GM18505 (cell line): Measurements from ENCODE around the gene IKBKG.
"Not testable (repeated sequence)": the region's sequence is repeated elsewhere in the genome, so short reads cannot be mapped to it uniquely, and the experiment has no call there.

Experiments
- ATAC-seq: cut with Tn5 transposase; IDR thresholded peaks from one replicate; pipeline ENCODE4 v1.9.1; 2021; ENCODE audit not compliant: unreplicated experiment
- POLR2A ChIP-seq: IDR thresholded peaks from 4 replicates; pipeline ENCODE4 v1.6.1; 2011; ENCODE audit warnings: borderline replicate concordance; ENCODE audit not compliant: insufficient read depth, insufficient read length; ENCODE audit errors: extremely low read depth

Gene IKBKG, protein sequence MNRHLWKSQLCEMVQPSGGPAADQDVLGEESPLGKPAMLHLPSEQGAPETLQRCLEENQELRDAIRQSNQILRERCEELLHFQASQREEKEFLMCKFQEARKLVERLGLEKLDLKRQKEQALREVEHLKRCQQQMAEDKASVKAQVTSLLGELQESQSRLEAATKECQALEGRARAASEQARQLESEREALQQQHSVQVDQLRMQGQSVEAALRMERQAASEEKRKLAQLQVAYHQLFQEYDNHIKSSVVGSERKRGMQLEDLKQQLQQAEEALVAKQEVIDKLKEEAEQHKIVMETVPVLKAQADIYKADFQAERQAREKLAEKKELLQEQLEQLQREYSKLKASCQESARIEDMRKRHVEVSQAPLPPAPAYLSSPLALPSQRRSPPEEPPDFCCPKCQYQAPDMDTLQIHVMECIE

DNA sequence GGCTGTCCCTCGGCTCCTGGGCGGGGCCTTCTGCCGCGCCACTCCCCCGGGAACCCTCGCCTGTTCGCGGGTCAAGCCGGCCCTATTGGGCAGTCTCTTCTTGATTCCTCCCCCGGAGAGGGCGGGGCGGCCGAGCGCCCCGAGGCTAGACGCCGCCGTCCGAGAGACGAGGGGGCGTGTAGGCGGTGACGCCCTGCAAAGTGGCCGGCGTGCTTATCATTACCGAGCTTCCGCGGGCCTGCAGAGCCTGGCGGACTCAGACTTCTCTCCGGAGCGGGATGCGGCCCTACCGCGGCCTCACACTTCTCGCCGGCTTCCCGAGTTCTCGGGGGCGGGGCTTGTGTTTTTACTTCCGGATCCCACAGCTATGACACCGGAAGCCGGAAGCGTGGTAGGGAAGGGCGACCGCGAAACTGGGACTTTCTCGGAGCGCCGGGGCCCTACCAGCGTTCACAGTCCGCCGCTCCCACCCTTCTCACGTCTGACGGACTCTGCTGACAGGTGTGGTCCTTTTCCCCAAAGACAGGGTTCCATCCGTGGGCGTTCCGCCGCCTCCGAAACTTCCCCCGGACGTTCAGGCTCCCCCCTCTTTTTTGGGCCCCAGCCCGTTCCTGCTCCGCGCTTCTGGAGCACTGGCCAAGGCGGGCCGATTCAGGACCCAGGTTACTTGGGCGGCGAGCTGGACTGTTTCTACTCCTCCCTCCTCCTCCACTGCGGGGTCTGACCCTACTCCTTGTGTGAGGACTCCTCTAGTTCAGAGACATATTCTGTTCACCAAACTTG is at the start of gene IKBKG:
Gene IKBKG (plus strand): TSS at position 376 of the 783 bp plus-strand sequence. CDS start 4,383 bp downstream, outside the sequence.
- ATAC-seq, result peak; percentile 79
- peak; percentile 72 for TF ChIP-seq POLR2A

DNA sequence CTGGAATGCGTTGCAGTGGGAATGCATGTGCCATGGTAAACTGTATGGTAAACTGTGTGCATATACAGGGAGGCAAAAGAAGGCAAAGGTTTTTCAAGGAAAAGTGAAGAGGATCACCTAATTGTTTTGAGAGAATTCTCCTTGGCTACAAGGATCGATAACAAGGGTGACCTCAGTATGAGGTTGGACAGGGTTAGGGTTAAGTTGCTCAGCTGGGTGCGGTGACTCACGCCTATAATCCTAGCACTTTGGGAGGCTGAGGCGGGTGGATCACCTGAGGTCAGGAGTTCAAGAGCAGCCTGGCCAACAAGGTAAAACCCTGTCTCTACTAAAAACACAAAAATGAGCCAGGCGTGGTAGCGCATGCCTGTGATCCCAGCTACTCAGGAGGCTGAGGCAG is 46.0 kb upstream of the IKBKG start:
- not testable (repeated sequence) for ATAC-seq

DNA sequence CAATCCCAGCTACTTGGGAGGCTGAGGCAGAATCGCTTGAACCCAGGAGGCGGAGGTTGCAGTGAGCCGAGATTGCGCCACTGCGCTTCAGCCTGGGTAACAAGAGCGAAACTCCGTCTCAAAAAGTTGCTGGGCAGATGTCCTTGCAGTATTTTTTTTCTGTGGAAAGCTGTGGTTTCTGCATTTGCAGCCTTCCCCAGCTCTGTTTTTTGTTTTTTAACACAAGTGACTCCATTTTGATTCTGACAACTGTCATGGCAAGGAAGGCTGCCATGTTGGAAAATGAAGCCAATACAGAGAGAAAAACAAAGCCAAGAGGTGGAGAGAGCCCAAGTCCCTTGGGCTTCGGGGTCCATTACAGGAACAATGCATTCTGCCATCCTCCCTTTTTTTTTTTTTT is 45.3 kb upstream of the IKBKG start:
- TF ChIP-seq POLR2A, result no peak
- ATAC-seq, result no peak

DNA sequence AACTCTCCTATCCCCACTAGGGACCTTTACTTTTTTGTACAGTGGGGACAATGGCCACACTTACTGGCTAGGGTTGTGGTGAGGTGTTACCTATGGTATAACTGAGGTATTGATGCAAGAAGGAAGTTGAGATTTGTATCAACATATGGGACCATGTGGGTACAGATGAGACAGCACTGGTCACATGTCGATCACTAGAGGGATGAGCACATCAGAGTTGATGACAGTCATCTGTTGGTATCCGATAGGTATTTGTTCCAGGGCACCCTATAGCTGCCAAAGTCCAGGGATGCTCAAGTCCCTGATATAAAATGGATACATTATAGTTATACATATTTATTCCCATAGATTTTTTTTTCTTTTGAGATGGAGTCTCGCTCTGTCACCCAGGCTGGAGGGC is 44.4 kb upstream of the IKBKG start:
- TF ChIP-seq POLR2A, result no peak
- ATAC-seq, result no peak

DNA sequence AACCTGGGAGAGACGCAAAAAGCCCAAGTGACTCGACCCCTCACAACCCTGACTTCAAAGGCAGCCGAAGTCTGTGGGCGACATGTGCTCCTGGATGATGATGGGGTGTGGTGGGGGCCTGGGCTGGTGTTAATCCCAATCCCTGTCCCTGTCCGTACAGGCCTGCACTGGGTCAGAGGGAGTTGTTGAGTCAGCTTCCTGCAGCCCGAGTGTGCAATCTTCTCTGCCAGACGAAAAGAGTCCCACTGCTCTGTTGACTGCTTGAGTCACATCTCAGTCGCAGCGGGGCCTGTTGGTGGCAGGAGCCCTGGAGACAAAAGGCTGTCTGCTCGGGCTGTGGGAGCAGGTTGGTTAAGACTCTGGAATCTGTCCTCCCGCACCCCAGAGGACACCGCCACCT is 41.7 kb upstream of the IKBKG start:
- no peak for TF ChIP-seq POLR2A
- ATAC-seq, result no peak

DNA sequence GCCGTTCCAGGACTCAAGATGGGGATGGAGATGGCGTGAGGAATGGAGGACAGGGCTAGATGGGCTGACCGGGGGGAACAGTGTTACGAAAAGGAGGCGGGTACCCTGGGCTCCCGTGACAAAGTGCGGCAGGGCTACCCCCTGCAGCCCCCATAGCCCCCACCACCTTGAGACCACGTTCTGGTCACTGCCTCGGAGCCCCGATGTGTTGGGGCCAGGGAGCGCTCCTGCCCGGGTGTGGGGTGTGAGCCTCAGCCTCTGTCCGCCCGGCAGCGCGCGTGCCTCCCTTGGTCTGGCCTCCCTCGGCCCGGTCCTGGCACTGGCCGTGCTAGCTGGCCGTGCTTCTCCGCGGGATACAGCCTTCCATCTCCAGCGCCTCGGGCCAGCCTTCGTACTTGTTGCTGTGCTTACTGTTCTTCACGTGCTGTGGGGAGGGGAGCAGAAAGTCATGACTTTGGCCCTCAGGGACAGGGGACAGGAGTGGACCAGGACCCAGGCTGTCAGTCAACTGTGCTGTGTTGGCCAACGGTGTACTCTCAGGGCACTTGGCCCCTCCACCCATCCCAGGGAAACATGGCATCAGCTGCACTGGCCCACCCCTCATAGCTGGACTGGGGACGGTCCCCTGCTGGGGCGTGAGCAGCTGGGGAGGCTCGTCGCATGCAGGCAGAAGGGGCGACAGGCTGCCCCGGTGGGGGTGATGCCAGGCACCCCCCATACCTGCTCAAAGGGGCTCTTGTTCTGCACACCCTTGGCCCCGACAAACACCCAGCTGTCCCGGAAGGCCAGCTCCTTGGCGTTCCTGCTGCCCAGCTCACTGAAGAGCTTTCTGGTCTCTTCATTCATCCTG is 40.7 kb upstream of the IKBKG start:
- no peak for ATAC-seq
- TF ChIP-seq POLR2A, result no peak

DNA sequence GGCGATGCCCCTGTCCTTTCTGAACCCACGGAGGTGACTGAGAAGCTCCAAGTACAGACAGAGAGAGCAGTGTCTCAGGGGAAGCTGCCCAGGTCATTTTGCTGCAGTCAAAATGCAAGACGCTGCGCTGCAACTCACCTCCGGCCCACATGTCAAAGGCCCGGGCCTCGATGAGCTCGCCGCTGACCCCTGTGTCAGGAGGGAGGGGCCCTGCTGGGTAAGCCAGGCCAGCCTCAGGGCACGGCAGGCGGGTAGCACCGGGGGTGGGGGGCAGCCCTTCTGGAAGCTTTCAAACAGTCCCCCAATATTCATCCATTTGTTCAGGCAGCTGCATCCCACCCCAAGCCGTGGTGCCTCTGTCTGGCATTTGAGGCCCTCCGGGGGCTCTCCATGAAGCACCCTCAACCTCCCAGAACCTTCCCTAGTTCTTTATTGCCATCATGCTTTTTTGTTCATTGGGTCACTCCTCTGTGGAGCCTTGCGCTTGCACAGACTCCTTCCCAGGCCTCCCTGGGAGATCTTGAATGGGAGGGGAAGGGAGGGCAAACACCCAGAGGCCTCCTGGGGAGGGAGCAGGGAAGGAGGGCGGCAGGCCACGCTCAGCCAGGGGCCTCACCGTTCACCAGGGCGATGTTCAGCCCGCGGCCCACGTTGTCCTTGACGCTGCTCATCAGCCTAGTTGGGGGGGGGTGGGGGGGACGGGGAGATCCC is 39.6 kb upstream of the IKBKG start:
- no peak for ATAC-seq
- TF ChIP-seq POLR2A, result no peak

DNA sequence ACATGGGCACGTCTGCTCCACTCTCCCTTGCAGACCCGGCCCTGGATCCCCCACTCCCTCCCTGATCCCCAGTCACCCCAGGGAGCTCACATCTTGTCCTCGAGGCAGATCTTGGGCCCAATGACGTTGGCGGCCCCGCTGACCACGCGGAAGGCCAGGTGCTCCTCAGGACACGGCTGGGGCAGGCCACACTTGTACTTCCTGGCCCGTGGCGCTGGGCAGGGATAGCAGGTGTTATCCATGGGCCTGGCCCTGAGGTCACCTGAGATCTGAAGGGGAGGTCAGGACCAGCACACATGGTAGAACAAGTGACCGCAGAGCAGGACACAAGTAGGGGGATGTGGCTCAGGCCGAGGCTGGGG is 39.1 kb upstream of the IKBKG start:
- TF ChIP-seq POLR2A, result no peak
- no peak for ATAC-seq

DNA sequence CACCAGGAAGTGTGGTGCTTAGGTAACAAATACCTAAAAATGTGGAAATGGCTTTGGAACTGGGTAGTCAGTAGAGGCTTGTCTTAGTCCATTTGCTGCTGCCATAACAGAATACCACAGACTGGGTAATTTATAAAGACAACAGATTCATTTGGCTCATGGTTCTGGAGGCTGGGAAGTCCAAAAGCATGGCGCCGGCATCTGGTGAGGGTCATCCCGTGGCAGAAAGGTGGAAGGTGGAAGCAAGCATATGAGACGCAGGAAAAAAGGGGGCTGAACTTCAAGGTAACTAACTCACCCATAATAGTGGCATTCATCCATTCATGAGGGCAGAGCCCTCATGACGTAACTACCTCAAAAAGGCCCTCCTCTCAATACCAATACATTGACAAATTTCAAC is 38.0 kb upstream of the IKBKG start:
- ATAC-seq, result no peak
- TF ChIP-seq POLR2A, result no peak

DNA sequence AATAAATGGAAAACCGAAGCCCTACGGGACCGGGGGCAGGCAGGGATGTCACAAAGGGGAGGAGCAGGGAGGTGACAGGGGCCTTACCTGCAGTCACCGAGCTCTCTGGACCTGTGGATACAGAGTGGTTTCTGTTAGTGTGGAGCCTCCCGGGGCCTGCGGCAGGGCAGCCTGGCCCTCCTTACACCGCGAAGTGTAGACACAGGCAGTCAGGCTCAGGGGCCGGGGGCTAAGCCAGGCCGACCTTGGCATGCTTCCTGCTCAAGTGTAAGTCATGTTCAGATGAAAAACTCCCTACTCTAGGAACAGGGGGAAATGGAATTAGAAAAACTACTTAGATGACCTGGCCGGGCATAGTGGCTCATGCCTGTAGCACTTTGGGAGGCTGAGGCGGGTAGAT is 35.7 kb upstream of the IKBKG start:
- TF ChIP-seq POLR2A, result no peak
- ATAC-seq, result no peak

DNA sequence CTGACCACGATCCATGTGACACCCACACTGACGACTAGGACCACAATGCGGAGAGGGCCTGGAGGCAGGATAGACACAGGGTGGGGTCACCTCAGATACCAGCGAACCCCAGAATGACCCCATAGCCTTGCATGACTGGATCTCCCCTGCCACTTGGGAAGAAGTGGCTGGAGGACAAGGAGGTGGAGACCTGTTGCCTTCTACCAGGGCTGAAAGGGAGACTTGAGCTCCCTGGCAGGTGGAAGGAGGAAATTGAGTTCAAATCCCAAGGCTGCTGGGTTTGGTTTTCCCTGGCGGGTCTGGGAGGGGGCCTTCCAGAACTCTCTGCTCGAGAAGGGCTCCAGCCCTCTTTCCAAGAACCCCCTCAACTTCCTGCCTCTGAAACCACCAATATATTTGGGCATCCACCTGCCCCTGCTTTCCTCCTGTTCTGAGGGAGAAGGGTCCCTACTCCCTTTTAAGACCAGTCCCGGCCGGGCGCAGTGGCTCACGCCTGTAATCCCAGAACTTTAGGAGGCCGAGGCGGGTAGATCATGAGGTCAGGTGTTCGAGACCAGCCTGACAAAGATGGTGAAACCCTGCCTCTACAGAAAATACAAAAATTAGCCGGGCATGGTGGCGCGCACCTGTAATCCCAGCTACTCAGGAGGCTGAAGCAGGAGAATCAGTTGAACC is 34.4 kb upstream of the IKBKG start:
- ATAC-seq, result no peak
- no peak for TF ChIP-seq POLR2A

DNA sequence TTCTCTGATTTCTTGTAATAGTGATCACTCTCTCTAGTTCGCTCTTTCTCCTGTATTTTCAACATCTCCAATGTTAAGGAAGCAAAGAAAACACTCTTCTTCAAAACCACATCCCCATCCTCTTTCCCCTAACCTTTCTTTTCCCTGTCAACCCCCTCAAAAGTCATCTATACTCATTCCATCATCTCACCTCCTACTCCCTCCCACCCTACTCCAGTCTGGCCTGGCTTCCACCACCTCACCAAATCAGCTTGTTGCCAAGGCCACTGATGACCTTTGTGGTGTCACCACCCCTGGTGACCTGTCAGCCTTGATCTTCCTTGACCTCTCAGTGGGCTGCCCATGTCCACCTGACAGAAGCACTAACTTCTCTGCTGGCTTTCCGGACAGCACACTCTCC is 33.7 kb upstream of the IKBKG start:
- no peak for ATAC-seq
- TF ChIP-seq POLR2A, result no peak
